Gastroesophageal sphincter (tissue), 4 donors: Measurements from ENCODE around the gene PTPN23. TPM values are rescaled to one million over a fixed set of nuclear protein-coding genes. Genes with fewer than 3 reads are reported as not detected.

ENCODE experiments used
- ATAC-seq: fragments of 150-250 bp; one replicate; pipeline ENCODE4 v1.9.1; 2016; ENCODE audit warnings: mild to moderate bottlenecking, moderate library complexity
- H3K27ac ChIP-seq, 4 donors: fragments of 200-600 bp; sonication (generic) in 3 of 4; 1 replicate in 3 of 4; 2 replicates in 1 of 4; pipeline ENCODE4 v1.5.1; 2016 to 2019
- H3K27me3 ChIP-seq: fragments of 200-600 bp; sonication (generic); one replicate; pipeline ENCODE4 v1.5.1; 2019
- H3K36me3 ChIP-seq, 2 donors: fragments of 200-600 bp; sonication (generic); one replicate each; pipeline ENCODE4 v1.5.1; 2019; ENCODE audit warnings: control low read depth in 1 of 2
- H3K4me1 ChIP-seq, 3 donors: fragments of 200-600 bp; sonication (generic); 1 replicate in 2 of 3; 2 replicates in 1 of 3; pipeline ENCODE4 v1.5.1; 2016 to 2019; ENCODE audit warnings: control low read depth in 2 of 3
- H3K4me3 ChIP-seq, 2 donors: fragments of 200-600 bp; sonication (generic); one replicate each; pipeline ENCODE4 v1.5.1; 2019; ENCODE audit warnings: mild to moderate bottlenecking in 1 of 2, moderate library complexity in 1 of 2
- H3K9me3 ChIP-seq, 3 donors: fragments of 200-600 bp; sonication (generic); one replicate each; pipeline ENCODE4 v1.5.1; 2017 to 2019; ENCODE audit warnings: control low read depth in 2 of 3
- CTCF ChIP-seq, 4 experiments: fragments of 200-600 bp in 2 of 4; fragments of 450-650 bp in 2 of 4; sonication (generic) in 1 of 4; IDR thresholded peaks; one replicate each; pipeline ENCODE4 v1.5.1; 2017 to 2019; ENCODE audit warnings: antibody characterized with exemption in 4 of 4, mild to moderate bottlenecking in 2 of 4, moderate library complexity in 2 of 4
- EP300 ChIP-seq: sonication (generic); formaldehyde crosslinking; IDR thresholded peaks from one replicate; pipeline ENCODE4 v1.6.1; 2017; ENCODE audit warnings: antibody characterized with exemption, mild to moderate bottlenecking
- POLR2A ChIP-seq, 2 donors: fragments of 450-650 bp; IDR thresholded peaks; one replicate each; pipeline ENCODE4 v1.6.1; 2017; ENCODE audit warnings: antibody characterized with exemption in 2 of 2, mild to moderate bottlenecking in 2 of 2, moderate library complexity in 1 of 2
- POLR2AphosphoS5 ChIP-seq: sonication (generic); formaldehyde crosslinking; IDR thresholded peaks from one replicate; pipeline ENCODE4 v1.6.1; 2017; ENCODE audit warnings: antibody characterized with exemption
- WGBS, 2 donors: methylation state at CpG; one replicate each; pipeline ENCODE4 v1.1.5; 2018; ENCODE audit warnings: low coverage in 1 of 2; 5-methylcytosine and 5-hydroxymethylcytosine counted together
- total RNA-seq, 4 donors: library from RNA; depleted of rRNA; stranded (reverse); fragments of >200 nt; gene quantifications; one replicate each; pipeline ENCODE4 v1.1.0, GENCODE V29; 2016

The PTPN23 gene
- total RNA-seq, 4 donors from 2014 or later = 9.1 to 34.2 (median 19.5) TPM

GRCh38 chr3:47409284-47409683 is 28.5 kb downstream of the PTPN23 start:
- Histone ChIP-seq H3K27ac (no peak overlapping the region), H3K9me3 (no peaks in the 10 kb centered on the region), H3K4me1 (peaks cover 6 to 22% (median 14%) of the 10 kb centered on the region in 3 donors), H3K27me3 (no peaks in the 10 kb centered on the region), H3K4me3 (no peak overlapping the region), H3K36me3 (peaks cover 0 to 87% of the 10 kb centered on the region in 2 donors)
- no CpG with 5 or more reads among the region's 15 CpGs for WGBS, 2 donors
- ATAC-seq = no peak
- TF ChIP-seq POLR2AphosphoS5 (no peak), POLR2A (IDR thresholded peaks at IDR 0.05) (no peak), EP300 (no peak), CTCF (IDR thresholded peaks at IDR 0.05) (no peak)

GRCh38 chr3:47409688-47410416 is 29.0 kb downstream of the PTPN23 start:
- peaks cover 0 to 93% of the 10 kb centered on the region in 2 donors for H3K36me3 ChIP-seq
- ATAC-seq = no peak
- H3K4me1 ChIP-seq = peaks cover 3 to 16% (median 8%) of the 10 kb centered on the region in 3 donors
- no peaks in the 10 kb centered on the region for H3K27me3 ChIP-seq
- no peak overlapping the region for H3K4me3 ChIP-seq
- H3K9me3 ChIP-seq = no peaks in the 10 kb centered on the region
- WGBS, 2 donors = 71% methylated on average over 5 of the region's 26 CpGs; no CpG with 5 or more reads in 1 of the 2 donors
- no peak overlapping the region for H3K27ac ChIP-seq
- no peak for TF ChIP-seq POLR2AphosphoS5
- TF ChIP-seq POLR2A (IDR thresholded peaks at IDR 0.05) = no peak
- no peak for TF ChIP-seq EP300
- no peak for TF ChIP-seq CTCF (IDR thresholded peaks at IDR 0.05)

- TF ChIP-seq EP300 (no peak), POLR2AphosphoS5 (no peak), CTCF (IDR thresholded peaks at IDR 0.05) (no peak), POLR2A (IDR thresholded peaks at IDR 0.05) (no peak)
- peaks cover 2 to 11% (median 3%) of the 10 kb centered on the region in 3 donors for H3K4me1 ChIP-seq
- peaks cover 0 to 98% of the 10 kb centered on the region in 2 donors for H3K36me3 ChIP-seq
- 20 to 50% methylated on average over 2 to 7 of the region's 10 CpGs for WGBS, 2 donors
- H3K27ac ChIP-seq = no peak overlapping the region
- H3K27me3 ChIP-seq = no peaks in the 10 kb centered on the region
- H3K9me3 ChIP-seq = no peaks in the 10 kb centered on the region
- ATAC-seq = no peak
- H3K4me3 ChIP-seq = no peak overlapping the region
Observed at GRCh38 chr3:47410417-47410720, 29.5 kb downstream of the PTPN23 start.

- peaks cover 0 to 100% of the 10 kb centered on the region in 2 donors for H3K36me3 ChIP-seq
- no peaks in the 10 kb centered on the region for H3K27me3 ChIP-seq
- ATAC-seq = no peak
- H3K9me3 ChIP-seq = no peaks in the 10 kb centered on the region
- H3K4me1 ChIP-seq = peaks cover 0 to 5% (median 0%) of the 10 kb centered on the region in 3 donors
- no peak overlapping the region for H3K4me3 ChIP-seq
- WGBS, 2 donors = 80% methylated on average over 1 of the region's 30 CpGs; no CpG with 5 or more reads in 1 of the 2 donors
- H3K27ac ChIP-seq = no peak overlapping the region
- TF ChIP-seq POLR2AphosphoS5 = no peak
- TF ChIP-seq EP300 = no peak
- no peak for TF ChIP-seq CTCF (IDR thresholded peaks at IDR 0.05)
- no peak for TF ChIP-seq POLR2A (IDR thresholded peaks at IDR 0.05)
Observed at GRCh38 chr3:47410801-47411646, 30.2 kb downstream of the PTPN23 start.
